Measurements from ENCODE around the gene UNC45B.

GRCh38 chr17:35159940-35160339 lies 12.3 kb downstream of the UNC45B start:
- TF ChIP-seq CTCF (conservative IDR thresholded peaks at IDR 0.05; ENCODE audit: low read depth, low read length): no peak
- TF ChIP-seq POLR2A (IDR thresholded peaks at IDR 0.05; ENCODE audit: low read depth, low read length): no peak
- no peak for TF ChIP-seq MAZ (IDR thresholded peaks at IDR 0.05; ENCODE audit: borderline replicate concordance, low read depth, low read length)
- no peak for TF ChIP-seq RCOR1 (IDR thresholded peaks at IDR 0.05; ENCODE audit: insufficient replicate concordance, low read length)
- no peak for TF ChIP-seq NFE2L2 (IDR thresholded peaks at IDR 0.05; ENCODE audit: low read depth, low read length)

All from IMR-90 (cell line).